Ramos (cell line): ENCODE data around the gene OPN1MW3.
"Not testable (repeated sequence)": the region's sequence is repeated elsewhere in the genome, so short reads cannot be mapped to it uniquely, and the experiment has no call there.

Experiments used
- in situ Hi-C: fragments of 300-500 bp; cut with MboI; formaldehyde crosslinking; loops from one replicate; pipeline ENCODE4 v1.14.3; 2022; ENCODE audit warnings: low sequenced_read_pairs; ENCODE audit not compliant: unreplicated experiment

The OPN1MW3 gene

GRCh38 chrX:154295664-154296310 is 38.4 kb downstream of the OPN1MW3 start, which contains the start of gene TKTL1:
Gene TKTL1 (plus strand): TSS chrX:154295795. CDS start chrX:154295860, 65 bp downstream.
- in situ Hi-C loops: no loop called here

GRCh38 chrX:154296731-154297130 is 39.3 kb downstream of the OPN1MW3 start:
- in situ Hi-C loops: no loop called here

- in situ Hi-C loops: no loop called here
These were observed 40.9 kb downstream of the OPN1MW3 start for GRCh38 chrX:154298312-154298711.

GRCh38 chrX:154300816-154301215 is 43.4 kb downstream of the OPN1MW3 start:
- in situ Hi-C loops: no loop called here

- in situ Hi-C loops: not testable (repeated sequence)
These were observed 45.6 kb downstream of the OPN1MW3 start for GRCh38 chrX:154302998-154303397.

GRCh38 chrX:154303476-154303875 is 46.1 kb downstream of the OPN1MW3 start:
- in situ Hi-C loops: no loop called here

- in situ Hi-C loops: no loop called here
These were observed 47.5 kb downstream of the OPN1MW3 start for GRCh38 chrX:154304846-154305245.

GRCh38 chrX:154305541-154306205 is 48.3 kb downstream of the OPN1MW3 start:
- in situ Hi-C loops: no loop called here

- in situ Hi-C loops: no loop called here
These were observed 49.8 kb downstream of the OPN1MW3 start for GRCh38 chrX:154307202-154307601.

- in situ Hi-C loops: no loop called here
These were observed 50.9 kb downstream of the OPN1MW3 start for GRCh38 chrX:154308108-154308946.

- in situ Hi-C loops: no loop called here
These were observed 51.8 kb downstream of the OPN1MW3 start for GRCh38 chrX:154309041-154309775.

- in situ Hi-C loops: no loop called here
These were observed 53.5 kb downstream of the OPN1MW3 start for GRCh38 chrX:154310616-154311536.

- in situ Hi-C loops: no loop called here
These were observed 54.7 kb downstream of the OPN1MW3 start for GRCh38 chrX:154312116-154312515.

- in situ Hi-C loops: no loop called here
These were observed 55.8 kb downstream of the OPN1MW3 start for GRCh38 chrX:154313147-154313546.

GRCh38 chrX:154315416-154315815 is 58.0 kb downstream of the OPN1MW3 start:
- in situ Hi-C loops: no loop called here

GRCh38 chrX:154317391-154317995 is 60.1 kb downstream of the OPN1MW3 start:
- in situ Hi-C loops: no loop called here

GRCh38 chrX:154320406-154320805 is 63.0 kb downstream of the OPN1MW3 start:
- in situ Hi-C loops: no loop called here
